NCI-H82 (cell line): Measurements from ENCODE around the gene OR8D1.

Source experiments
- DNase-seq: peaks from one replicate; lab custom pipeline; 2025; lab: John Stamatoyannopoulos, UW

Gene OR8D1

GRCh38 chr11:124313849-124314248 is at the start of gene OR8D1:
OR8D1 (minus strand) TSS chr11:124313949; CDS start chr11:124310766, 3,183 bp downstream.
- DNase-seq = no peak

GRCh38 chr11:124359566-124359965 is 45.8 kb upstream of the OR8D1 start:
- DNase-seq = no peak

- DNase-seq = no peak
Observed at GRCh38 chr11:124346311-124346955, 32.7 kb upstream of the OR8D1 start.

GRCh38 chr11:124344346-124344745 is 30.6 kb upstream of the OR8D1 start:
- DNase-seq = no peak

GRCh38 chr11:124340142-124340447 is 26.3 kb upstream of the OR8D1 start:
- no peak for DNase-seq

- DNase-seq = no peak
Observed at GRCh38 chr11:124339396-124340141, 25.8 kb upstream of the OR8D1 start.

- no peak for DNase-seq
Observed at GRCh38 chr11:124331873-124332272, 18.1 kb upstream of the OR8D1 start.

- DNase-seq = no peak
Observed at GRCh38 chr11:124329787-124330478, 16.2 kb upstream of the OR8D1 start.

- DNase-seq = no peak
Observed at GRCh38 chr11:124327775-124328174, 14.0 kb upstream of the OR8D1 start.

- no peak for DNase-seq
Observed at GRCh38 chr11:124322356-124322755, 8.6 kb upstream of the OR8D1 start.

GRCh38 chr11:124320097-124320496 is 6.3 kb upstream of the OR8D1 start, which contains the start of gene OR8D2:
OR8D2 (minus strand) TSS chr11:124320197; CDS start chr11:124320197, 0 bp downstream.
- DNase-seq = no peak

GRCh38 chr11:124315052-124315451 is 1.3 kb upstream of the OR8D1 start:
- no peak for DNase-seq

GRCh38 chr11:124313131-124313530 is 618 bp downstream of the OR8D1 start:
- no peak for DNase-seq

GRCh38 chr11:124311670-124312069 is 2.1 kb downstream of the OR8D1 start:
- no peak for DNase-seq

- no peak for DNase-seq
Observed at GRCh38 chr11:124311269-124311668, 2.5 kb downstream of the OR8D1 start.

GRCh38 chr11:124310721-124311120 is 3.0 kb downstream of the OR8D1 start:
- no peak for DNase-seq

GRCh38 chr11:124307093-124307492 is 6.7 kb downstream of the OR8D1 start:
- no peak for DNase-seq

- no peak for DNase-seq
Observed at GRCh38 chr11:124302347-124303125, 11.2 kb downstream of the OR8D1 start.

- DNase-seq = no peak
Observed at GRCh38 chr11:124301548-124301947, 12.2 kb downstream of the OR8D1 start.

GRCh38 chr11:124297921-124298320 is 15.8 kb downstream of the OR8D1 start:
- no peak for DNase-seq

- no peak for DNase-seq
Observed at GRCh38 chr11:124296016-124296415, 17.7 kb downstream of the OR8D1 start.

- DNase-seq = no peak
Observed at GRCh38 chr11:124294687-124295086, 19.1 kb downstream of the OR8D1 start.
